Left forelimb (tissue), 1 donor: ENCODE data around the gene CTNNA2.
"Not testable (repeated sequence)": the region's sequence is repeated elsewhere in the genome, so short reads cannot be mapped to it uniquely, and the experiment has no call there.

Experiments used
- DNase-seq: peaks from one replicate; pipeline ENCODE4 v3.0.0-alpha.2; 2018; ENCODE audit warnings: low spot score

CTNNA2 gene

DNA sequence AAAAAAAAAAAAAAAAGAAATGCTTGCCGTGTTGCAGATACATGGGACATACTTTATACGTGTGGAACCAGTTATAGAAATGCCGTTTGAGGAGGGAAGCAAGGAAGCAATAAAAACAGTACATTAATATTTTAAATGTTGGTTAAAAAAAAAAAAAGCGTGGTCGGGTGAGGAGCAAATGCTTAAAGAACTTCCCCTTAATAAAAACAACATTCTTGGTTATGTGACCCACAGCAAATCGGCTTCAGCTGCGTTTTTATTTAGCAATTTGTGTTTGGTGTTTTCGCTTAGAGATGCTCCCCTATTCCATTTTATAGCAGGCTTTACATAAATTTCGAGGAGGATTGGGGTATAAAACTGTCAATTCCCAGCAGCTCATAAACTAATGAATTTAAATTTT is 568.1 kb downstream of the CTNNA2 start:
- no peak for DNase-seq

- no peak for DNase-seq
These were observed 574.0 kb downstream of the CTNNA2 start for GRCh38 chr2:80086831-80087230.

- DNase-seq = no peak
These were observed 578.4 kb downstream of the CTNNA2 start for GRCh38 chr2:80091237-80091636.

GRCh38 chr2:80092474-80092873 is 579.6 kb downstream of the CTNNA2 start:
- DNase-seq = no peak

- DNase-seq = not testable (repeated sequence)
These were observed 585.7 kb downstream of the CTNNA2 start for GRCh38 chr2:80098503-80098902.

- no peak for DNase-seq
These were observed 589.2 kb downstream of the CTNNA2 start for GRCh38 chr2:80102026-80102425.

- no peak for DNase-seq
These were observed 592.3 kb downstream of the CTNNA2 start for GRCh38 chr2:80105015-80105640.

DNA sequence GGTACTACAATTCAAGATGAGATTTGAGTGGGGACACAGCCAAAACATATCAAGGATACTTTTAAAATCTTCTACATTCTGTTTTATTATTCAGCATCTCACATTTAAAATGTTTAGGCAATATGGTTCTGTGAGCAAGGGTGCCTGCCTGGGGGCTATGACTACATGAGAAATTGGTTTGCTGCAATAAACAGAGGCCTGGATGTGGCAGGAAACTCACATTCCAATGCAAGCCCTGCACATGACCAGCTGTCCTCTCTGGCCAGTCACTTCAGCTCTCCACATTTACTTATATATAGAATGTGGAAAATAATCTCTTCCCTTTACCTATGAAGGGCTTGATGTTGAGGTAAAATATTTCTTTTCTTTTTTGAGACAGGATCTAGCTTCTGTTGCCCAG is 598.3 kb downstream of the CTNNA2 start:
- no peak for DNase-seq

GRCh38 chr2:80112790-80113189 is 599.9 kb downstream of the CTNNA2 start:
- DNase-seq = no peak

GRCh38 chr2:80113399-80113798 is 600.5 kb downstream of the CTNNA2 start:
- no peak for DNase-seq

DNA sequence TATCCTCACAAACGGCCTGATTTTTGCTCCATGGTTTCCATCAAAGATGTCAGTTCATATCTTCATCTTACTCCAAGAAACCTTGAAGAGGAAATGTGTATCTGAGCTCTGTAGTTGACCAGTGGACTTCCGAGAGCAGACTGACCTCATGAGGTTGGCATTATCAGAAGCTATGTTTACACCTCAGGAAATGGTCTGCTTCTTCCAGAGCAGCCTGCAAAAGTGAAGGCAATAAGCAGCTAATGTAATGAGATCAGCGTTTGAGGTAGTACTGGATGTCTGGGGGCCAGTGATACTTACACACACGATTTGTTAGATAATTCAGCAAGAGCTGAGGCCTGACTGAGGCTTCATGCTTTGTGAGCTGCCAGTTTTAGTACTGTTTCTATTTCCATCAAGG is 602.0 kb downstream of the CTNNA2 start:
- no peak for DNase-seq

DNA sequence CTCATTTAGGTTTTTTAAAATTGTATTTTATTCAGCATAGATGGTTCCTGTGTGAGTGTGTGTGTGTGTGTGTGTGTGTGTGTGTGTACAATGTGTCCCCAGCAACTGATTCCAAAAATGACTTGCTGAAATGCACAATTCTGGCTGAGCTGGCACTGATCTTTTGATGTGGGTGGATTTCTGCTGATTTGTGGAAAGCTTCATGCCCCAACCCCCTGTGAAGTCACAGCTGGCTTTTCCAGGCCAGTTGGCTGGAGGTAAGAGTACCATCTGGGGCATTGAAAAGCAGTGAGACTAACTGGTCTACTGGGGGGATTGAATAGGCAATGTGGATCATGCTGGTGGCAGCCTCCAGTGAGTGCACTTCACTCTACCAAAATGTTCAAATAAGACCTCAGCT is 604.5 kb downstream of the CTNNA2 start:
- no peak for DNase-seq

DNA sequence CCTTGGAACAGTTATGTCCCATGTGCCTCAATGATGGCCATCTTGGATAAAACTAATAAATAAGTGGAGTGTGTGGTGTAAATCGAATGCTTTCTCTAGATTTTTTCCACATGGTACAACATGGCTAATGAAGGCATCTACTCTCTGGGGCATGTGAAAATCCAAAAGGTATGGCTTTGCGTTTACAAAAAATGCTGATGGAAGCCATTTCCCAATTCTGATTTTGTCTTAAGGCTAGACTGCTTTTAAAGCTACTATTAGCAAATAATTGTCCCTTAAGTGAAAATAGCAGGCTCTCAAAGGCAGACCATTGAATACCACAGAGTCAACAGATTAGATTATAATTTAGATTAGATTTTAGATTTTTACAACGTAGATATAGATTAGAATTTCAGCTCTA is 608.0 kb downstream of the CTNNA2 start:
- DNase-seq = no peak

- no peak for DNase-seq
These were observed 609.8 kb downstream of the CTNNA2 start for GRCh38 chr2:80122675-80123074.

- no peak for DNase-seq
These were observed 613.8 kb downstream of the CTNNA2 start for GRCh38 chr2:80126596-80127189.

GRCh38 chr2:80128080-80128479 is 615.2 kb downstream of the CTNNA2 start:
- no peak for DNase-seq

GRCh38 chr2:80132281-80132680 is 619.4 kb downstream of the CTNNA2 start:
- no peak for DNase-seq

DNA sequence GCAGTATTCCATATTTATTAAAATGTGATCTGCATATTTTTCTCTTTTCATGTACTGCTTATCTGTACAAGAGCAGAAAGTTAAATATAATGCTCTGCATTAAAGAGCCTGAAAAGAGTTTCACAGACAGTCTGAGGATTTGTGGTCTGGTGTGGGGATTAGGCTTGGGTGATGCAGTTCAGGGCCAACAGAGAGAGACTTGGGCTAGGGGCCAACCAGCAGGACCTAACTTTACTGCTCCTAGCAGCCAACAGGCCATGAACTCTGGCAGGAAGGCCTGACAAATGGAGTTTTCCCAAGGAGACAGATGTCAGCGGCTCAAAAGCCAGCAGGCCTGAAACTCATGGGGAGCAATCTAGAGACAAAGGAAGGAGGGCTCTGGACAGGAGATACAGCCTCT is 622.1 kb downstream of the CTNNA2 start:
- DNase-seq = no peak

GRCh38 chr2:80136338-80136737 is 623.5 kb downstream of the CTNNA2 start:
- no peak for DNase-seq

- DNase-seq = no peak
These were observed 626.1 kb downstream of the CTNNA2 start for GRCh38 chr2:80139001-80139400.

DNA sequence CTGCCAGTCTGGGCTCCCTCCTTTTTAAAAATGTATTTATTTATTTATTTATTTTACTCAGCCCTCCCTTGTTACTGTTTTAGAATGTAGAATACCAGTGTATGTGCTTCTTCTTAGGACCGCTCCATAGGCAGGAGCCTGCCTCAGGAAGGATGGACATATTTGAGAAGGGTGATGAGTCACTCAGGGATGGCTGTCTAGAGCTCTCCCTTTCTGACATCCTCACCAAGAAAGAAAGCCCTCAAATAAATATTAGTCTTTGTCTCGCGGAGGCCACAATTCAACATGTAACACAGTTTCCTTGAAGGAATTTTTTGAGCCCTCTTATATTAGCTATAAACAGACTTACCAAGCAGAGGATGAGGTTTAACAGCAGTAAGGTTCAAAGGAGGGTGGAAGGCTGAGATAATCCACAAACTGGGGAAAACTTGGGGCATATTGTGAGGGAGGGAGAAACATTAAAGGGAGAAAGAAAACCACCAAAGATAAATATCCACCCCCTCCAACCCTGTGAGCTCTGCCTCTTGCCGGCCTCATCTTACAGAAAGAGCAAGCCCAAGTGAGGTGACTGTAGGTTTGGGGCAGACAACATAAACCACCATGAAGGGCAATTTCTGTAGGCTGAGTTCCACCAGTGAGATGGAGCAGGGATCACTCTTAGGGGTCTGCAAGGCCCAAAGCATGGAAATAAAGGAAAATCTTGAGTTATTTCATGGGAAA is 628.3 kb downstream of the CTNNA2 start:
- no peak for DNase-seq

- no peak for DNase-seq
These were observed 632.6 kb downstream of the CTNNA2 start for GRCh38 chr2:80145499-80145898.

DNA sequence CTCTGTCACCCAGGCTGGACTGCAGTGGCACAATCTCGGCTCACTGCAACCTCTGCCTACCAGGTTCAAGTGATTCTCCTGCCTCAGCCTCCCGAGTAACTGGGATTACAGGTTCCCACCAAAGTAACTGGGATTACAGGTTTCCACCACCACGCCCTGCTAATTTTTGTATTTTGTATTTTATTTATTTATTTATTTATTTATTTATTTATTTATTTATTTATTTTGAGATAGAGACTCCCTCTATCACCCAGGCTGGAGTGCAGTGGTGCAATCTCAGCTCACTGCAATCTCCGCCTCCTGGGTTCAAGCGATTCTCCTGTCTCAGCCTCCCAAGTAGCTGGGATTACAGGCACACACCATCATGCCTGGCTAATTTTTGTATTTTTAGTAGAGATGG is 633.9 kb downstream of the CTNNA2 start:
- DNase-seq = not testable (repeated sequence)

DNA sequence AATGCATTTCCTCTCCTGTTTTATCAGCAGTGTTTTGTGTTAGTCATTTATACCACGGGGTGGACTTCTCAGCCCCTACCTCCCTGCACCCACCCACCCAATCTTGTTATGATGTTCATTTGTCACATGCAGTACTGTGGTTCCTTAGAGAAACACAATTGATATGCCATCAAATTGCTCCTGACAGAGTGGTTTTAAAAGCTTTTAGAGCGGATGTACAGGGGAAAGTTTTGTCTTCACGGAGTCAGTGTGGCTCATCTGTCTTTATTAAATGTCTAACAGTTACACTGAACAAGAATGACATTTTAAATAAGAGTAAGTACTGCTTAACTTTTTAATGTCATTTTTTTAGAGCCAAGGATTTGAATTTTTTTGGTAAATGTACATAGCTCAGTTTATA is 634.8 kb downstream of the CTNNA2 start:
- no peak for DNase-seq
